Measurements from ENCODE around the gene PIK3IP1.

PIK3IP1 gene

GRCh38 chr22:31287818-31288495 lies 4.3 kb downstream of the PIK3IP1 start:
- Histone ChIP-seq H3K9ac (ENCODE audit: low read length in 2 of 2) (peak overlapping the region in 1 of 2 donors; percentile 2), H3K27ac (ENCODE audit: low read length) (peak overlapping the region; percentile 37), H3K4me1 (ENCODE audit: control insufficient read depth, insufficient read depth, low read length) (peaks cover 34% of the 10 kb centered on the region), H3K4me3 (ENCODE audit: low read length in 2 of 2) (no peak overlapping the region), H3K9me3 (ENCODE audit: control insufficient read depth in 2 of 2, low read length in 2 of 2) (no peaks in the 10 kb centered on the region), H3K27me3 (ENCODE audit: control insufficient read depth in 1 of 2, insufficient read depth in 2 of 2, low read length in 2 of 2) (no peaks in the 10 kb centered on the region), H3K36me3 (ENCODE audit: control insufficient read depth in 2 of 2, insufficient read depth in 2 of 2, low read length in 2 of 2) (peaks cover 34 to 47% of the 10 kb centered on the region in 2 donors)

- H3K27me3 ChIP-seq (ENCODE audit: control insufficient read depth in 1 of 2, insufficient read depth in 2 of 2, low read length in 2 of 2): no peaks in the 10 kb centered on the region
- H3K27ac ChIP-seq (ENCODE audit: low read length): peak overlapping the region; percentile 41
- H3K4me1 ChIP-seq (ENCODE audit: control insufficient read depth, insufficient read depth, low read length): peaks cover 29% of the 10 kb centered on the region
- H3K36me3 ChIP-seq (ENCODE audit: control insufficient read depth in 2 of 2, insufficient read depth in 2 of 2, low read length in 2 of 2): peaks cover 46 to 55% of the 10 kb centered on the region in 2 donors
- peak overlapping the region; percentile 4 to 29 for H3K9ac ChIP-seq (ENCODE audit: low read length in 2 of 2)
- no peaks in the 10 kb centered on the region for H3K9me3 ChIP-seq (ENCODE audit: control insufficient read depth in 2 of 2, low read length in 2 of 2)
- no peak overlapping the region for H3K4me3 ChIP-seq (ENCODE audit: low read length in 2 of 2)
These were observed 5.7 kb downstream of the PIK3IP1 start for GRCh38 chr22:31286360-31287255.

- Histone ChIP-seq H3K4me3 (ENCODE audit: low read length in 2 of 2) (no peak overlapping the region), H3K27ac (ENCODE audit: low read length) (no peak overlapping the region), H3K4me1 (ENCODE audit: control insufficient read depth, insufficient read depth, low read length) (peaks cover 19% of the 10 kb centered on the region), H3K36me3 (ENCODE audit: control insufficient read depth in 2 of 2, insufficient read depth in 2 of 2, low read length in 2 of 2) (peaks cover 55 to 58% of the 10 kb centered on the region in 2 donors), H3K9ac (ENCODE audit: low read length in 2 of 2) (no peak overlapping the region), H3K27me3 (ENCODE audit: control insufficient read depth in 1 of 2, insufficient read depth in 2 of 2, low read length in 2 of 2) (no peaks in the 10 kb centered on the region), H3K9me3 (ENCODE audit: control insufficient read depth in 2 of 2, low read length in 2 of 2) (no peaks in the 10 kb centered on the region)
These were observed 7.8 kb downstream of the PIK3IP1 start for GRCh38 chr22:31284281-31285155.

GRCh38 chr22:31282748-31283468 lies 9.4 kb downstream of the PIK3IP1 start:
- peaks cover 10% of the 10 kb centered on the region for H3K4me1 ChIP-seq (ENCODE audit: control insufficient read depth, insufficient read depth, low read length)
- no peak overlapping the region for H3K27ac ChIP-seq (ENCODE audit: low read length)
- H3K9me3 ChIP-seq (ENCODE audit: control insufficient read depth in 2 of 2, low read length in 2 of 2): no peaks in the 10 kb centered on the region
- no peak overlapping the region for H3K4me3 ChIP-seq (ENCODE audit: low read length in 2 of 2)
- no peaks in the 10 kb centered on the region for H3K27me3 ChIP-seq (ENCODE audit: control insufficient read depth in 1 of 2, insufficient read depth in 2 of 2, low read length in 2 of 2)
- H3K9ac ChIP-seq (ENCODE audit: low read length in 2 of 2): no peak overlapping the region
- peaks cover 42 to 58% of the 10 kb centered on the region in 2 donors for H3K36me3 ChIP-seq (ENCODE audit: control insufficient read depth in 2 of 2, insufficient read depth in 2 of 2, low read length in 2 of 2)

- H3K4me1 ChIP-seq (ENCODE audit: control insufficient read depth, insufficient read depth, low read length): peaks cover 7% of the 10 kb centered on the region
- H3K9me3 ChIP-seq (ENCODE audit: control insufficient read depth in 2 of 2, low read length in 2 of 2): no peaks in the 10 kb centered on the region
- peak overlapping the region; percentile 37 for H3K27ac ChIP-seq (ENCODE audit: low read length)
- H3K36me3 ChIP-seq (ENCODE audit: control insufficient read depth in 2 of 2, insufficient read depth in 2 of 2, low read length in 2 of 2): peaks cover 37 to 53% of the 10 kb centered on the region in 2 donors
- peak overlapping the region in 1 of 2 donors; percentile 29 for H3K9ac ChIP-seq (ENCODE audit: low read length in 2 of 2)
- H3K27me3 ChIP-seq (ENCODE audit: control insufficient read depth in 1 of 2, insufficient read depth in 2 of 2, low read length in 2 of 2): no peaks in the 10 kb centered on the region
- no peak overlapping the region for H3K4me3 ChIP-seq (ENCODE audit: low read length in 2 of 2)
These were observed 10.6 kb downstream of the PIK3IP1 start for GRCh38 chr22:31281733-31282132.

DNA sequence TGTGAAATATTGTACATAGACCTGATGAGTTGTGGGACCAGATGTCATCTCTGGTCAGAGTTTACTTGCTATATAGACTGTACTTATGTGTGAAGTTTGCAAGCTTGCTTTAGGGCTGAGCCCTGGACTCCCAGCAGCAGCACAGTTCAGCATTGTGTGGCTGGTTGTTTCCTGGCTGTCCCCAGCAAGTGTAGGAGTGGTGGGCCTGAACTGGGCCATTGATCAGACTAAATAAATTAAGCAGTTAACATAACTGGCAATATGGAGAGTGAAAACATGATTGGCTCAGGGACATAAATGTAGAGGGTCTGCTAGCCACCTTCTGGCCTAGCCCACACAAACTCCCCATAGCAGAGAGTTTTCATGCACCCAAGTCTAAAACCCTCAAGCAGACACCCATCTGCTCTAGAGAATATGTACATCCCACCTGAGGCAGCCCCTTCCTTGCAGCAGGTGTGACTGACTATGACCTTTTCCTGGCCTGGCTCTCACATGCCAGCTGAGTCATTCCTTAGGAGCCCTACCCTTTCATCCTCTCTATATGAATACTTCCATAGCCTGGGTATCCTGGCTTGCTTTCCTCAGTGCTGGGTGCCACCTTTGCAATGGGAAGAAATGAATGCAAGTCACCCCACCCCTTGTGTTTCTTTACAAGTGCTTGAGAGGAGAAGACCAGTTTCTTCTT lies 12.3 kb downstream of the PIK3IP1 start:
- Histone ChIP-seq H3K27ac (ENCODE audit: low read length) (no peak overlapping the region), H3K4me3 (ENCODE audit: low read length in 2 of 2) (no peak overlapping the region), H3K27me3 (ENCODE audit: control insufficient read depth in 1 of 2, insufficient read depth in 2 of 2, low read length in 2 of 2) (no peaks in the 10 kb centered on the region), H3K4me1 (ENCODE audit: control insufficient read depth, insufficient read depth, low read length) (peaks cover 2% of the 10 kb centered on the region), H3K9me3 (ENCODE audit: control insufficient read depth in 2 of 2, low read length in 2 of 2) (no peaks in the 10 kb centered on the region), H3K9ac (ENCODE audit: low read length in 2 of 2) (no peak overlapping the region), H3K36me3 (ENCODE audit: control insufficient read depth in 2 of 2, insufficient read depth in 2 of 2, low read length in 2 of 2) (peaks cover 30 to 49% of the 10 kb centered on the region in 2 donors)

DNA sequence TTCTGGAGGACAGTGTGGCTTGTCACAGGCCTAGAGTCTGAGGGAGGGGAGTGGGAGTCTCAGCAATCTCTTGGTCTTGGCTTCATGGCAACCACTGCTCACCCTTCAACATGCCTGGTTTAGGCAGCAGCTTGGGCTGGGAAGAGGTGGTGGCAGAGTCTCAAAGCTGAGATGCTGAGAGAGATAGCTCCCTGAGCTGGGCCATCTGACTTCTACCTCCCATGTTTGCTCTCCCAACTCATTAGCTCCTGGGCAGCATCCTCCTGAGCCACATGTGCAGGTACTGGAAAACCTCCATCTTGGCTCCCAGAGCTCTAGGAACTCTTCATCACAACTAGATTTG lies 13.0 kb downstream of the PIK3IP1 start:
- peaks cover 28 to 48% of the 10 kb centered on the region in 2 donors for H3K36me3 ChIP-seq (ENCODE audit: control insufficient read depth in 2 of 2, insufficient read depth in 2 of 2, low read length in 2 of 2)
- no peak overlapping the region for H3K4me3 ChIP-seq (ENCODE audit: low read length in 2 of 2)
- no peak overlapping the region for H3K9ac ChIP-seq (ENCODE audit: low read length in 2 of 2)
- H3K27me3 ChIP-seq (ENCODE audit: control insufficient read depth in 1 of 2, insufficient read depth in 2 of 2, low read length in 2 of 2): no peaks in the 10 kb centered on the region
- peaks cover 2% of the 10 kb centered on the region for H3K4me1 ChIP-seq (ENCODE audit: control insufficient read depth, insufficient read depth, low read length)
- no peak overlapping the region for H3K27ac ChIP-seq (ENCODE audit: low read length)
- no peaks in the 10 kb centered on the region for H3K9me3 ChIP-seq (ENCODE audit: control insufficient read depth in 2 of 2, low read length in 2 of 2)

- peaks cover 25 to 50% of the 10 kb centered on the region in 2 donors for H3K36me3 ChIP-seq (ENCODE audit: control insufficient read depth in 2 of 2, insufficient read depth in 2 of 2, low read length in 2 of 2)
These were observed 13.5 kb downstream of the PIK3IP1 start for GRCh38 chr22:31278626-31279326.

GRCh38 chr22:31278151-31278621 lies 14.1 kb downstream of the PIK3IP1 start:
- Histone ChIP-seq H3K4me3 (ENCODE audit: low read length in 2 of 2) (no peak overlapping the region), H3K9me3 (ENCODE audit: control insufficient read depth in 2 of 2, low read length in 2 of 2) (no peaks in the 10 kb centered on the region), H3K4me1 (ENCODE audit: control insufficient read depth, insufficient read depth, low read length) (peaks cover 2% of the 10 kb centered on the region), H3K36me3 (ENCODE audit: control insufficient read depth in 2 of 2, insufficient read depth in 2 of 2, low read length in 2 of 2) (peaks cover 23 to 52% of the 10 kb centered on the region in 2 donors), H3K9ac (ENCODE audit: low read length in 2 of 2) (no peak overlapping the region), H3K27ac (ENCODE audit: low read length) (peak overlapping the region; percentile 37), H3K27me3 (ENCODE audit: control insufficient read depth in 1 of 2, insufficient read depth in 2 of 2, low read length in 2 of 2) (no peaks in the 10 kb centered on the region)

More at GRCh38 chr22:31278626-31279326, 13.5 kb downstream of the PIK3IP1 start:
- H3K27ac ChIP-seq (ENCODE audit: low read length): no peak overlapping the region
- no peaks in the 10 kb centered on the region for H3K9me3 ChIP-seq (ENCODE audit: control insufficient read depth in 2 of 2, low read length in 2 of 2)
- H3K4me3 ChIP-seq (ENCODE audit: low read length in 2 of 2): no peak overlapping the region
- H3K9ac ChIP-seq (ENCODE audit: low read length in 2 of 2): peak overlapping the region in 1 of 2 donors; percentile 29
- no peaks in the 10 kb centered on the region for H3K27me3 ChIP-seq (ENCODE audit: control insufficient read depth in 1 of 2, insufficient read depth in 2 of 2, low read length in 2 of 2)
- H3K4me1 ChIP-seq (ENCODE audit: control insufficient read depth, insufficient read depth, low read length): peaks cover 2% of the 10 kb centered on the region

All from stomach smooth muscle (tissue), 2 donors.